HEK293T (cell line): ENCODE data around the gene PLAAT1.

Experiments
- CTCF ChIA-PET: fragments of 350-600 bp; formaldehyde crosslinking; extraction: SDS; loops from one replicate; lab custom pipeline; 2021; ENCODE audit warnings: antibody characterized with exemption, inconsistent platforms; lab: Yijun Ruan, JAX
- POLR2A ChIA-PET: fragments of 350-600 bp; formaldehyde crosslinking; extraction: SDS; loops from one replicate; lab custom pipeline; 2020; ENCODE audit warnings: antibody characterized with exemption, inconsistent platforms; lab: Yijun Ruan, JAX
- DNase-seq: peaks from one replicate; pipeline ENCODE4 v3.0.0; 2012; ENCODE audit warnings: mixed read lengths; ENCODE audit errors: extremely low spot score
- ARNT ChIP-seq: fragments of 450-650 bp; IDR thresholded peaks from 2 replicates; pipeline ENCODE4 v1.6.1; 2017; ENCODE audit warnings: mild to moderate bottlenecking
- BHLHE40 ChIP-seq: fragments of 450-650 bp; IDR thresholded peaks from 2 replicates; pipeline ENCODE4 v1.6.1; 2016; ENCODE audit warnings: mild to moderate bottlenecking, moderate library complexity, borderline replicate concordance
- CTBP1 ChIP-seq: fragments of 450-650 bp; IDR thresholded peaks from 2 replicates; pipeline ENCODE4 v1.6.1; 2016; ENCODE audit warnings: borderline replicate concordance
- FOXA1 ChIP-seq: fragments of 450-650 bp; IDR thresholded peaks from 2 replicates; pipeline ENCODE4 v1.6.1; 2016; ENCODE audit warnings: mild to moderate bottlenecking
- FOXK2 ChIP-seq: fragments of 450-650 bp; IDR thresholded peaks from 2 replicates; pipeline ENCODE4 v1.6.1; 2016; ENCODE audit warnings: mild to moderate bottlenecking
- FOXM1 ChIP-seq: fragments of 450-650 bp; IDR thresholded peaks from 2 replicates; pipeline ENCODE4 v1.6.1; 2017; ENCODE audit warnings: mild to moderate bottlenecking, borderline replicate concordance
- HDGF ChIP-seq: fragments of 450-650 bp; IDR thresholded peaks from 2 replicates; pipeline ENCODE4 v1.6.1; 2017; ENCODE audit warnings: antibody characterized with exemption, borderline replicate concordance
- L3MBTL2 ChIP-seq: fragments of 450-650 bp; conservative IDR thresholded peaks from 2 replicates; pipeline ENCODE4 v1.6.1; 2016; ENCODE audit warnings: mild to moderate bottlenecking
- LEF1 ChIP-seq: fragments of 450-650 bp; IDR thresholded peaks from 2 replicates; pipeline ENCODE4 v1.6.1; 2017; ENCODE audit warnings: mild to moderate bottlenecking, borderline replicate concordance
- NFRKB ChIP-seq: fragments of 450-650 bp; IDR thresholded peaks from 2 replicates; pipeline ENCODE4 v1.6.1; 2016; ENCODE audit warnings: mild to moderate bottlenecking, moderate library complexity
- SUZ12 ChIP-seq: fragments of 450-650 bp; IDR thresholded peaks from 2 replicates; pipeline ENCODE4 v1.6.1; 2016; ENCODE audit warnings: mild to moderate bottlenecking
- TARDBP ChIP-seq: fragments of 450-650 bp; IDR thresholded peaks from 2 replicates; pipeline ENCODE4 v1.6.1; 2016
- ZNF384 ChIP-seq: fragments of 450-650 bp; IDR thresholded peaks from 2 replicates; pipeline ENCODE4 v1.6.1; 2016

Gene PLAAT1

DNA sequence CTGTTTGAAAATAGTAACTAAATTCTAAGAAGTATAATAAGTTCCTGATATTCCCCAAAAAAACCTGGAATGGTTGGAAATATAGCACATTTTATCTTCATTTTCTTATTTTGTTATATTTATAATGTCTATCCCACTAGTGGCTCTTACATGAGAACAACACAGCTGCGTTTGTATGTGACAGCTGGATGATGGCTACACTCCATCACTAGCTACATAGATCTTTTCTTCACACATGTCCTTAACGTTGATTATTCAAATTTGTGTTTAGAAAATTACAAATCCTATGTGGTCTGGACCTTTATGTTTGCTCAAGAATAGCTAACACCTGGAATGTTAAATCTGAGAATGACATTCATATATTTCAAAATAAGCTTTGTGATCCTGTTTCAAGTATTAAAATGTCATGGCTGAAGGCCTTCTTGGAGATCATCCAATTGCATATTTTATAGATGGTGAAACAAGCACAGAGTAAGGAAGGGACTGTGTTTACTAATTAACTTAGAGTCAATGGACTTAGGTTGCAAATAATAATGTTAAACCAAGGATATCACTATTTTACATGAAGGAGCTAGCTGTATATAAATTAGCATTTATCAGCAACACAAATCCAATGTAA, 76.8 kb downstream of the PLAAT1 start:
- TF ChIP-seq NFRKB (no peak), FOXA1 (no peak), ARNT (no peak), FOXK2 (no peak), CTBP1 (no peak), TARDBP (no peak), FOXM1 (no peak), HDGF (no peak), BHLHE40 (no peak), LEF1 (no peak), SUZ12 (no peak), ZNF384 (no peak), L3MBTL2 (no peak)
- CTCF ChIA-PET, result no interaction called here
- DNase-seq, result no peak
- POLR2A ChIA-PET, result no interaction called here
